HK-2 (cell line): ENCODE data around the gene ATRN.

Experiments used
- DNase-seq: peaks from one replicate; pipeline ENCODE4 v3.0.0-alpha.2; 2018; ENCODE audit not compliant: unreplicated experiment

ATRN gene

DNA sequence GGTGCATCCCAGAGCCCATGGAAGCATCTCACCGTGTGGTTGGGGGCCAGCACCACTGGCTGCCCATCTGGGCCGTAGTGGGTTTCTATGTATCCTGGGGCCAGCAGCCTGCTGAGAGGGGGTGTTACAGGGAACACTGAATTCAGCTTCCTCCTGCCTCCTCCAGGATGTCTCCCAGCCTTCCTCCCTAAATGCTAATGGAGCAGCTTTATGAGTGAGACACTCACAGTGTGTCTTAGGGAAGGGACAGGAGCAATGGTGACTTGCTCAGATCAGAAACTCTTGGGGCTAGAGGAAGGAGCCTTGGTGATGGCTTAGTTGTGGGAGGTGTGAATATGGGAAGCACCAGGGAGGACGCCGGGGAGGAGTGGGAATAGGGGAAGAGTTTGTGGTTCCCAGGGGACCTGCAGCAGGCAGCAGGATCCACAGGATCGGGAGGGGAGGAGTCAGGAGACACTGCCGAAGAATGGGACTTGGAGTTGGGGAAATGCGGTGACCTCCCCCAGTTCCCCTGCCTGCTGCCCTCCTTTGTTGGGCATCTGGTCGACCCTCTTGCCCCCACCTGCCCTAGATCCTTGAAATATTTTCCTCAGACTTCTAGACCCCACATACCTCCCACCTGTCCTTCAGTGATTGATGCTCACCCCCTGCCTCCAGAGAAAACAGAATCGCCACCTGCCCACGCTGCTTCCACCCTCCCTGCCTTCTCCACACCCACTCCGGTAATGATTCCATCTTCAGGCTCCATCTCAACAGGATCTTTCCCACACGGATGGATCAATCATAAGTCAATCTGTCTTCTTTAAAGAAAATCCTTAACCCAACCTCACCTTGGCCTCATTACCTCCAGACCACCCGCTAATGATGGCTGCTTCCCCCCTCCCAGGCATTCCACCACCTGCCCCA lies 204.4 kb downstream of the ATRN start:
- DNase-seq = no peak

DNA sequence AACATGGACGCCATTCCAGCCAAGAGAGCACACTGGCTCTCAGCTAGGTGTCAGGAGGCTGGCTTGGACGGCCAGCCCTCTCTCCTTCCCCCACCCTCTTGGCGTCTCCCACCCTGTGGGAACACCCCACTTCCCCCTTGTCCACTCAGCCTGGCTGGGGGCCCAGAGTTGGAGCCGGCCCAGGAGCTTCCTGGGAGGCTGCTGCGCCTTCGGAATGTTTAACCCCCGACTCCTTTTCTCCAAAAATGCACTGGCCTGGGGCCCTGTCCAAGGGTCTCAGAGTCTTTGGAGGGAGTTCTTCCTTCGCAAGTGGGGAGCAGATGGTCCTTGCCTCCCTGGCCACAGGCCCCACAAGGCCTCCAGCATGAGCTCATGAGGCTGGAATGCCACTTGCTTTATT lies 206.9 kb downstream of the ATRN start:
- DNase-seq = no peak

DNA sequence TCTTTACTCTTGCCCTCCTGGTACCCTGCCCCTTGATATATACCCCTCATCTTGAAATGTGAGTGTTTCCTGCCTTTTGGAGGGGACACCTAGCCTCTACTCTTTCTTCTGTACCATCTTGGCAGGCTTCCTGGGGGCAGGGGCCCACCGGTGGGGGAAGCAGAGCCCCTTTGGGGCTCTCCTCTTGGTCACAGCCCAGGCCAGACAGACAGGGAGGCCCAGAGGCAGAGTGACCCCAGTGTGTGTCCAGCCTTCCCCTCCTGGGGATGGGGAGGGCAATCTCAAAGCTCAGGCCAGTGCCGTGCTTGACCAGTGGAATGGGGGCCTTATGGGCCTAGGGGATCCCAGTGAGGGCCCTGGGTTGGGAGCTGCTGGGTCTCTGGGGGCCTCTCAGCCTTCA lies 207.4 kb downstream of the ATRN start:
- no peak for DNase-seq

DNA sequence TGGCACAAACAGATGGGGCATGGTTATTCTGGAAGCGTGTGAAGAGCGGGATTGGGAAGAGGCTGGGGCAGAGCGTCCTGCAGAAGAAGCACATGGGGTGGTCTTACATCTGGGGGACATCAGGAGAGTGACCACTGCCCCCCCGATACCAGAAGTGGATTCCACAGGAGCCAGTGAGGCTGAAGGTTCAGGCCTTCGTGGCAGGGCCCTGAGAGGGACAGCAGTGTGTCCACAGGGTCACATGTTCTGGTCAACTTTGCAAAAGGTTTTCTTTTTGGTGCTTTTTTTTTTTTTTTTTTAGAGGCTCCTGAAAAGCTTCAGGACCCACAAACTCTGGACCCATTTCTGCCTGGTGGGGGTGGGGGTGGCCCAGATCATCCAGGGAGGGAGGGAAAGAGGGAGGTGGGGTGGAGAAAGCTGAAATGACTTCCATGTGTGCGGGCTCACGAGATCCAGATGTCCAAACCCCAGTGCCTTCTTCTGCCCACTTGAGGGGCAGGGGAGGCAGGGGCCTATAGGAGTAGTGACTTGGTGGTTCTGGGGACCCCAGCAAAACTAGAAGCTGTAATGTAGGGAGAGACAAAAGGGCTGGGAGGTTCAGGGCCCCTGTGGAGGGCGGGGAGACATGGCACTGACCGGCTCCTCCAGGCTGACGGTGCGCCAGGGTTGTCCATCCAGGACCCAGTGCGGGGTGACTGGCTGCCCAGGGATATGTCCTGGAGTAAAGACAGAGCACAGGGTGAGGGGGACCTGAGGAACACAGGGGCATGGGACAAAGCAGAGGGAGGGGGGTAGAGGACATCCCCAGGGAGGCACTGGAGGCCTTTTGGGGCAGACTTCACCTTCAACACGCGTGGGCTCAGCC lies 208.3 kb downstream of the ATRN start:
- DNase-seq = no peak

DNA sequence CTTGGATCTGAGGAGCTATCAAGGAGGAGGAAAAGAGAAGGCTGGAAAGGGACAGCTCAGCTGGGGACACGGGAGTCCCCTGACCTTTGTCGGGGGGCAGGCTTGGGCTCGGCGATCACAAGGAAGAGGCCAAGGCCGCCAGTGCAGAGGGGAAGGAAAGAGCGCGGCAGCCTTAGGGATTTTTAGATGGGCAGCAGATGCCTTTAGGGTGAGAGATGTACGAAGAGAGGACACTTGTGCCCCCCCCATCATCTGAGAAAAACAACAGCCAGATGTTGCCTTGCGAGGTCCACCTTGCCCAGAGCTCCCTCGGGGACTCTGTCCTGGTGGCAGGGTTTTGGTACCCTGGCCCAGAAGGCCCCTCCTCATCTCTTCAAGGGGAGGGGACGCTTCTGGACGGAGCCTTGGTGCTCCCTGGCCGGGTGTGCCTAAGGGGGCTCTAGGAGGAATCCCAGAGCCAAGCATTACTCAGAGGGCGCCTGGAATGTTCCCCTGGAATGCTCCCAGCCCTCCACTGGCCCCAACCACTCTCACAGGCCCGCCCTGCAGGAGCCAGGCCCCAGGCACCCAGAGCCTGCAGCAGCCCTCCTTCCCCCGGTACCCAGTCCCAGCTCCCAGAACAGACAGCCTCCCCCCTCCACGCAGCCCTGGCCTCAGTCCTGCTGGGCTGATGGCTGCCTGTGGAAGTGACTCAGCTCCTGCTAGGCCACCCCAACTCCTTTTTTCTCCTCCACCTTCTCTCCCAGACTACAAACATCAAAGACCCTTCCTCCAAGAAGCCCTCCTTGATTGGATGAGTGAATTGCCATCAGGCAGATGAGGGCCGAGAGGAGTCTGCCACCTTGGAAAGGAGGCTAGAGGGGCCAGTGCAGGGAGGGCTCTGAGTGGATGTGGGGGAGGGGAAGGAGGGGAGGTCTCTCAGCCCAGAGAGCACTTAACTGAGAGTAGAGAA lies 209.2 kb downstream of the ATRN start:
- DNase-seq = no peak

DNA sequence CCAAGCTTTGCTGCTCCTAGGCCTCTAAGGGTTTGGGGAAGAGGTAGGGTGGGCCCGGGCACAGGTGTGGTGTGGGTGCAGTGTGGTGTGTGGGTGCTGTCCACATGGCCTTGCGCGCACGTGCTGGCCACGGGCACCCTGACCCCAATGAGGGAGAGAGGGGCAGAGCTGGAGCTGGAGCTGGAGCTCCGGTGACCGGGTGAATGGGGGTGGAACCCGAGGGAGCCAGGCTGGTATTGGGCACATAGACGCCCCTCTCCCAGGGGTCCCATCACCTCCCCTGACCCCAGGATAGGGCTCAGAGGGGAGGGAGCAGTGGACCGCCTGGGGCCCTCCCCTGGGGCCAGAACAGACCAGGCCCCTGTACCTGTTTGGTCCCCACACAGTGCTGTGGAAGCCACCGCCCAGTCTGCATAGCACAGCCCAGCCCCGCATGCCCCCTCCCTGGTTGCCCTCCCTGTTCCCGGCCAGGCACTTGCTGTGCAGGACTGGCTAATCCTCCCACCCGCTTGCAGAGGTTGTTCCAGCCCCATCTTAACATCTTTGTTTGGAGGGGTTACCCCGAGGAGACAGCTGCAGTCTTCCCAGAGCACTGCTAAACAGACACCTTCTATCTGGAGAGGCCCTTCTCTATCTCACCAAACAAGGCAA lies 210.0 kb downstream of the ATRN start:
- DNase-seq = no peak

DNA sequence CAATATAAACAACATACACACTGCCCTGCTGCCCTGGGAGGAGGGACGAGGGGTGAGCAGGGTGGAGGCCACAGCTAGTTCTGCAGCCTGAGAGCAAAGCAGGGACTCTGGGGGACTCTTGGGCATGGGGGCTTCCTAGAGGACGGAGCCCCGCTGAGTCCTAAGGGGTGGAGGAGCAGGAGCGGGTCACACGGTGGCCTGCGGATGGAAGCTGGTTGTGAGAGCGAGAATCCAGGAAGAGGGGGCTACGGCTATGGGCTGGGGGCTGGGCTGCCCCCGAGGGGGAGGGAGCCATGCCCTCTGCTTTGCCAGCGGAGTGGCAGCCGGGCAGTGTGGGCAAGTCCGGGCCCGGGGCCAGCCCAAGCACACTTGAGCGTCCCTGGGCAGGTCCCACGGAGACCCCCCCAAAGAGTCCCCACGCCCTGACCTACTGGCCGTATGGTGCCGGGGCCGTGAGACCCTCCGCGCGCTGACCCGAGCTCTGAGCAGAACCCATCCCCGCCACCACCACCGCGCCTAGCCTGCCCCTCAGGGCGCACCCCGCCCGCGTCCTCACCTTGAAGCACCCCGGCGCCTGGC lies 210.6 kb downstream of the ATRN start:
- DNase-seq = no peak

DNA sequence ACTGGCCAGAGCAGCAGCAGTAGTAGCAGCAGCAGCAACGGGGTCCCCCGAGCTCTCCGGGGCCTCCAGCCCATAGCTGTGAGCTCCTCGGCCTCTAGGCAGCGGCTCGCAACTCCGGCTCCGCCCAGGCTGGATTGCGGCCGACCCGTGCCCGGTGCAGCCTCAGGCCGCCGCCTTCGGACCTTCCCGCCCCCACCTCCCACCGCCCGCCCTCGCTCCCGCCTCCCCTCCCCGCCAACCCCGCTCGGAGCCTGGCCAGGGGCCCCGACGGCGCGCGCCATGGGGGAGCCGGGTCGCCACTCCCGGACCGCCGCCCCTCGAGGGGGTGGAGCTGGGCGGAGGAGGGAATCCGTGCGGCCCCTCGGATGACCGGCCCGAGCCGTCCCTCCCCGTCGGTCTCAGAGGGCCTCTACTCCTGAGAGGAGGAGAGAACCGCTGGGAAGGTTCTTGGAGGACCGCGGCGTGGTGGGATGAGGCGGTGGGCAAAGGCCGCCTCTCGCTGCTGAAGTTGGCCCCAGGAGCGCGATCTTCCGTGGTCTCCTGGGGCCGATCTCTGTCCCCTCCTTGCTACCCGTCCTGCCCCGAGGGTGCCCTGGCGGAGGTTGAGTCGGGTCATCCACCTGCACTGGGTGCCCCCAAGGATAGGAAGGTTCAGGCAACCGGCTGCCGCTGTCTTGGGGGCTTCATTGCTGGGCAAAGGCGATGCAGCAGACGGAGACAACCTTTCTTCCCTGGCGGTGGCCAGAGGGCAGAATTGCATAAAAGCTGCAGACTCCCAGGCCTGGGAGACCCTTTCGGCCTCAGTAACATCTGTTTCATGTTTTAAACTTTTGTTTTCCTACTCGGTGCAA lies 211.3 kb downstream of the ATRN start, which contains the start of gene ADAM33:
TSS of gene ADAM33 (minus strand) at position 80 of the 851 bp plus-strand sequence. CDS start at position 74, 6 bp downstream.
- DNase-seq = no peak

DNA sequence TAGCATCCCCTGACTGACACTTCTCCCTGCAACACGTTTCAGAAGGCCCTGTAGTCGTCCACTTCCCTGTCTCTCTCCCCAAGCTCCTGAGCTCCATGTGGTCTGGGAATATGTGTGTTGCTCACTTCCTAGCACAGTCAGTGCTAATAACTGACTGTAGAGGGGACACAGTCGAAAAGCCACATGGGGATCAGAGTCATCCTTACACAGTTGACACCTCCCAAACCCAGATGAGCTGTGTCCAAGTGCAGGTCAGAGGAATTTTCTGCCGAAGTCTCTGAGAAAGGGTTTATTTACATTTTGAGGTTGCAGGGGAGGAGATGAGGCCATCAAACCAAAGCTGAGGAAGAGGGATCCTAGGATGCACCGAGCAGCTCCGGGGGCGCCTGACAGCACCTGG lies 214.5 kb downstream of the ATRN start:
- DNase-seq = no peak

DNA sequence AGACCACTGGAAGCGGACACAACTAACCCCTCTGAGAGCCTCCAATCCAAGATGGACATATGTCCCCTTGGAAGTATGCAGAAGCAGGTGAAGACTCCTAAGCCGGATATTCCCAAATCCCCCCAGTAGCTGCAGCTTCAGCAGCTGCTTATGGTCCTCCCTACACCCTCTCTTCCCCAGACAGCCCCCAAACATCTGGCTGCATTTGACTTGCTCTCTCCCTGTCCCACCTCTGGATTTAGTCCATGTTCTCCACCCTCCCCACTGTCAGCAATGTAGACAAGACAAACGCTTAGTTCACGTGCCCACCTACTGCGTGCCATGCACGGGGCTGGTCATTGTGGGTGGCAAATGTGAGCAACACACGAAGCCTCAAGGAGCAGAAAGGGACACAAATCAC lies 215.6 kb downstream of the ATRN start:
- no peak for DNase-seq

DNA sequence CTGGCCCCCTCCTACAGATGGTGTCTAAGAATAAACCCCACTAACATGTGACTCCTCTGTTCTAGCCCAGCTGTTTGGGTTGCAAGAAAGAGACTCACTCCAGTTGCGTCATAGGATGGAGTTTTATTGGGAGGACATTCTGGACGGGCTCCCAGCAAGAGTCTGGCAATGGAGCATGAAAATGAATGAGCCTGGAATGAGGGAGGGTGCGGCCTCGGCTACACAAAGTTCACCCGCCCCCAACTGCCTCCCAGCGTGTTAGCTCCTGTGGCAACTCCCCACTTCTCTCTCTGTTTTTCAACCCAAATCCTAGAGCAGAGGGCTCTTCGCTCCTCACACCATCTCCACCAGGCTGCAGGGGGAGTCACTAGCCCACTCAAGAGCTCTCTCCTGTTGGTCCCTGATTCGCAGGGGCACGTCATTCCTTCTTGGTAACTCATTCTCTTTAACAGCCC lies 216.1 kb downstream of the ATRN start:
- DNase-seq = peak; percentile 38

DNA sequence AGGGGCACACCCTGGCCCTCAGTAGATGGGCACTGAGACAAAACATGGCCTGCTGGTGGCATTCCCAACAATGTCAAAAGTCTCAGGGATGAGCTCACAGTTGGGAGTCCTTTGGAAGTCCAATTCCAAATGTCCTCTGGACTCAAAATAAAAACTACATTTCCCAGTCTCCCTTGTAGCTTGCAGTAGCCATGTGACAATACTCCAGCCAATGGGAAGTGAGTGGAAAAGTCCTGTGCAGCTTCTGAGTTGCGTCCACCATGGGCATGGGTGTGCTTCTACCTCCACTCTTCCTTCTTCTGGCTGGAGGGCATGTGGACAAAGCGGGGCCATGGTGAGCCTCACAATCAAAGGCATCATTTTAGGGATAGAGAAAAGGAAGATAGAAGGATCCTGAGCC lies 216.8 kb downstream of the ATRN start:
- DNase-seq = no peak

DNA sequence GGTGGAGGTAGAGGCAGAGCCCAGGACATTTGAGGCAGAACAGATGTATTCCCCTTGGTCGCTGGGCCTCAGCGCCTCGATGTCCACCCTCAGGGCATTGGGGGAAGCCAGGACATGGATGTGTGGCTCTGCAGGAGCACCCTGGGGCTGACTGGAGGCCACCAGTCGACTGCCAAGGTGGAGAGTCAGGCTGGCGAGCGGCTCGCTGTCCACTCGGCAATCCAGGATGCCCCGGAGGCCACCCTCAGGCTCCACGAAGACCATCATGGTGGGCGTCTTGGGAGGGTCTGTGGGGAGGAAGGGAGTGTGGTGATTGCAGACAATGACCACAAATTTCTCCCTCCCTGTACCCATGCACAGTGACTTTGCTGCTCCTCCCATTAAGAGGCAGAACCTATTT lies 219.2 kb downstream of the ATRN start:
- no peak for DNase-seq

DNA sequence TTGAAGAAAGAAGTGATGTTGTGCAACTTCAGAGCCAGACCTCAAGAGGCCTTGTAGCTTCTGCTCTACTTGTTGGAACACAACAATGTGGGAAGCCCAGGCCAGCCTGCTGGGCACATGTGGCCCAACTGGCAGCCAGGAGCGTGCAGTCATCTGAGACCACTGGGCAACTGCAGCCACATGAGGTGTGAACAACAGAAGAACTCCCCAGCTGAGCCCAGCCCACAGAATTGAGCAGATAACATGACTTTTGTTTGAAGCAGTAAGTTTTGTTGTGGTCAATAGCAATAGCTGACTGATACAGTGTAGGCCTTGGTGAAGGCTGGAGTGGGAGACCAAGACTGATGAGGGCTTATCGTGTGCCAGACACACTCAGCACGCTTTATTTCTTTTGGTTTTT lies 219.6 kb downstream of the ATRN start:
- DNase-seq = no peak

DNA sequence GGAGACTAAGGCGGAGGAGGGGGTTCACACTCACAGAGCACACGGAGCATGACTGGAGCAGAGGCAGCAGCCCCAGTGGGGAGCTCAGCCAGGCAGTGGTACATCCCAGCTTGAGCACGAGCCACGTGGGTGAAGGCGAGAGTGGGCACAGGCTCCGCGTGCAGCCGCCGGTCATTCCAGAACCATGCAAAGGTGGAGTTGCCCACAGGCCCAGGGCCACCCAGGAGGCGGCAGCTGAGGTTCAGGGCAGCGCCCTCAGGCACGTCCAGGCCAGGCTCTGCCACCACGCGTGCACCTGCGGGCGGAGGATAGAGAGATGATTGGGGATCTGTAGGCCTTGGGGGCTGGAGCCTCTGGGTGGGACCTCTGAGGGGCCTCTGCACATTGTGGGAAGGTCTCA lies 220.5 kb downstream of the ATRN start:
- DNase-seq = no peak

DNA sequence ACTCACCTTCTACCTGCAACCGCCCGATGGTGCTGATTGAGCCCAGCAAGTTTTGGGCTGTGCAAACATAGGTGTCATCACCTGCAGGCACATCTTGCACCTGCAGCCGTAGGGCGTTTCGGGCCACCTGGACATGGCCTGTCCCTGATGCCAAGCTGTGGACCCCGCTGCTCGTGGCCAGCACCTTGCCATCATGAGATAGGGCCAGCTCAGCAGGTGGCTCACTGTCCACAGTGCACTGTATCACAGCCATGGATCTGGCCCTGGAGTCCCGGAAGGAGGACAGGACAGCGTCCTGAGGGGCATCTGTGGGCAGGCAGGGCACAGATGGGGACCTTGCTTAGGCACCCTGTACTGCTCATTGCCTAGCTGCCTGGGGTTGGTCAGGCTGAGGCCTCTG lies 221.1 kb downstream of the ATRN start:
- DNase-seq = no peak

DNA sequence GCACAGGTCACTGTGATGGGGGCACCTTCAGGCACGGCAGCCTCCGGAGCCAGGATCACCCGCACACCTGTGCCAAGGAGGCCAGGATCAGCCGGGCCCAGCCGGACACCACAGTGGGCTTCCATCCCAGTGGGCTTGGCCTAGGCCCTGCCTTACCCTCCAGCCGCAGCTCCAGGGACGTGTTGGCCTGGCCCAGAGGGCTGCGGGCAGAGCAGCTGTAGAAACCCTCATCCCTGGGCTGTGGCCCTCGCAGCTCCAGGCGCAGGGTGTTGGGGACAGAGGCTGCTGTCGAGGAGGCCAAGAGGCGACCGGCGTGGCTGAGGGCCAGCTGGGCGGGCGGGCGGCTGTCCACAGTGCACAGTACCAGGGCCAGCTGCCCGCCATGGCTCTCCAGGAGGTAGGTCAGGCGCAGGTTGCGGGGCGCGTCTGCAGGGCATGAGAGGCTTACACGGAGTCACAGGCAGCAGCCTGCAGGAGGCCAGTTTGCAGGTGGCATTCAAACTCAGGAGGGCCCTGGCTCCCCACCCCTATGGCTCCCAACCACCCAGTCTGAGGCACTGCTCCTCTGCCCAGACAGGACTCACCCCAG lies 222.0 kb downstream of the ATRN start:
- DNase-seq = no peak

DNA sequence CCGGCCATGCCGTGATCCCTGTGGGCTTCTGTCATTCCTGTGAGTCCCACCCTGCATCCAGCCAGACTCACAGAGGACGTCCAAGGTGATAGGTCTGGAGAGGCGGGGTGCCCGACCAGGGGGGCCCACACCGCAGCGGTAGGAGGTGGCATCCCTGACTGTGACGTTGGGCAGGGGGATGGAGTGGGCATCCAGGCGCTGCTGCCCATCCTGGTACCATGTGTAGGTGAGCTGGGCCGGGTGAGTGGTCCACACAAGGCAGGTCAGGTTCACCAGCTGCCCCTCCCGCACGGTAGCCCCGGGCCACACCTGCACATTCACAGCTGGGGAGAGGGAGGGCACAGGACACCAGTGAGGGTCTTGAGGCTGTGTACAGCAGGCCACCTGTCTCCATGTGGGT lies 222.6 kb downstream of the ATRN start:
- DNase-seq = no peak

DNA sequence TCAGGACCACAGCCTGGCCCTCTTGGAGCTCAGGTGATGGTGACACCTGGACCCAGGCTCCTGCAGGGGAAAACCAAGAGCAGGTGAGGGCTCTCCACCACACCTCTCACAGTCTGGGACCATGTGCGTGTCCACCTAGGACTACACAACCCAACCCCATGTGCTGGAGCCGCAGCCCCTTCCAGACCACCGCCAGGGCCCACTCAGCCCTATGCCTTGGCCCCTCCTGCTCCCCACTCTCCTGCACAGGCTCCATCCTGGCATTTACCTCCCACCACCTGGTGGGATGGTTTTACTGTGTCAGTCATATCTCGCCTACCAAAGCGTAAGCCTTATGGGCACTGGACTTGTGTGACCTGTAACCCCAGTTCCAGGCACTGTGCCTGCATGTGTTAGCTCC lies 224.0 kb downstream of the ATRN start:
- DNase-seq = no peak
